Right lobe of liver (tissue), 6 donors: Measurements from ENCODE around the gene C4A. TPM values are rescaled to one million over a fixed set of nuclear protein-coding genes. Genes with fewer than 3 reads are reported as not detected.
A peak's percentile ranks its signal among the peaks of the same experiment; 100 is the strongest.
"Not testable (repeated sequence)": the region's sequence is repeated elsewhere in the genome, so short reads cannot be mapped to it uniquely, and the experiment has no call there.

ENCODE experiments used
- ATAC-seq, 4 donors: fragments of 200-7000 bp; cut with Tn5 transposase; one replicate each; pipeline ENCODE4 v1.9.1; 2020; ENCODE audit warnings: mild to moderate bottlenecking in 4 of 4, moderate library complexity in 4 of 4
- DNase-seq, 3 donors: peaks; one replicate each; pipeline ENCODE4 v3.0.0-alpha.2; 2020
- H3K27ac ChIP-seq, 3 donors: fragments of 200-600 bp; one replicate each; pipeline ENCODE4 v1.8.0; 2022
- H3K27me3 ChIP-seq, 2 donors: fragments of 200-600 bp; one replicate each; pipeline ENCODE4 v1.8.0; 2022
- H3K36me3 ChIP-seq, 4 donors: fragments of 200-600 bp; sonication (generic) in 1 of 4; one replicate each; pipeline versions ENCODE4 v1.5.1 to v1.8.0; 2017 to 2022; ENCODE audit warnings: control low read depth in 1 of 4
- H3K4me1 ChIP-seq, 4 donors: fragments of 200-600 bp; sonication (generic) in 1 of 4; one replicate each; pipeline versions ENCODE4 v1.5.1 to v1.8.0; 2017 to 2022; ENCODE audit warnings: control low read depth in 1 of 4
- H3K4me3 ChIP-seq, 3 donors: fragments of 200-600 bp; one replicate each; pipeline ENCODE4 v1.8.0; 2022
- H3K9me3 ChIP-seq, 4 donors: fragments of 200-600 bp; sonication (generic) in 1 of 4; one replicate each; pipeline versions ENCODE4 v1.5.1 to v1.8.0; 2017 to 2022; ENCODE audit warnings: control low read depth in 1 of 4
- CTCF ChIP-seq, 4 donors: fragments of 200-600 bp in 3 of 4; fragments of 450-650 bp in 1 of 4; IDR thresholded peaks; one replicate each; pipeline versions ENCODE4 v1.5.1 to v1.8.0; 2016 to 2022; ENCODE audit warnings: antibody characterized with exemption in 4 of 4, mild to moderate bottlenecking in 2 of 4
- POLR2A ChIP-seq: fragments of 450-650 bp; IDR thresholded peaks from one replicate; pipeline ENCODE4 v1.6.1; 2017; ENCODE audit warnings: antibody characterized with exemption, mild to moderate bottlenecking
- WGBS: methylation state at CpG from one replicate; pipeline ENCODE4 v1.1.6; 2018; ENCODE audit warnings: low coverage, low lambda C conversion rate; ENCODE audit not compliant: insufficient coverage; ENCODE audit errors: missing lambda C conversion rate; 5-methylcytosine and 5-hydroxymethylcytosine counted together
- intact Hi-C, 2 donors: fragments of 100-400 bp; cut with DNase I; formaldehyde crosslinking; loops; one replicate each; pipeline versions ENCODE4 v1.11.2 to v1.14.1; 2022
- total RNA-seq, 6 experiments: library from RNA; depleted of rRNA in 2 of 6; stranded (reverse); fragments of >200 nt in 2 of 6; fragmentation: NEBNext Ultra II Directional in 3 of 6; extraction: Animal tissue kit (Norgen Biotek cat#: 25700) in 3 of 6; gene quantifications; one replicate each; pipeline versions ENCODE4 v1.1.0 to v1.2.4, GENCODE V29; 2016 to 2023
- donor health status: DM: no; HTN: yes; CAD: no.
- donor health status: DM: no; HTN: no; CAD: no.
- donor health status: DM: no; HTN: no; CAD: no.
- donor health status: DM: no; HTN: yes; CAD: no.
- donor health status: DM: no; HTN: yes; CAD: no.

Gene C4A
- total RNA-seq, 6 experiments from 2014 or later = 1,495 to 2,818 (median 2,205) TPM

GRCh38 chr6:31972709-31973350 is 9.0 kb upstream of the C4A start:
- WGBS = 8% methylated on average over 9 of the region's 19 CpGs
- TF ChIP-seq CTCF (IDR thresholded peaks at IDR 0.05) (no peak), POLR2A (no peak)
- H3K4me1 ChIP-seq = peaks cover 0 to 29% (median 7%) of the 10 kb centered on the region in 4 donors
- peak overlapping the region; percentile 88 to 94 (median 90) for H3K27ac ChIP-seq
- H3K36me3 ChIP-seq = peaks cover 0 to 19% (median 4%) of the 10 kb centered on the region in 4 donors
- intact Hi-C loops = no loop called here
- DNase-seq = no peak
- ATAC-seq = no peak
- H3K27me3 ChIP-seq = no peaks in the 10 kb centered on the region
- H3K4me3 ChIP-seq = peak overlapping the region; percentile 56 to 88 (median 78)
- H3K9me3 ChIP-seq = no peaks in the 10 kb centered on the region

- H3K4me1 ChIP-seq = peaks cover 0 to 43% (median 12%) of the 10 kb centered on the region in 4 donors
- H3K27ac ChIP-seq, H3K4me3 ChIP-seq, intact Hi-C loops, H3K9me3 ChIP-seq, H3K27me3 ChIP-seq, H3K36me3 ChIP-seq, ATAC-seq: not testable (repeated sequence)
- DNase-seq = peak in 2 of 3 donors; percentile 14 to 53
- WGBS = 70% methylated on average over 2 of the region's 30 CpGs
These were observed 5.8 kb upstream of the C4A start for GRCh38 chr6:31976065-31976464.

- TF ChIP-seq CTCF (IDR thresholded peaks at IDR 0.05) (no peak), POLR2A (peak; percentile 37)
- H3K4me3 ChIP-seq = peak overlapping the region; percentile 8 to 24 (median 22)
- H3K27me3 ChIP-seq = no peaks in the 10 kb centered on the region
- ATAC-seq = peak in 1 of 4 donors; percentile 5
- 50% methylated on average over 11 of the region's 12 CpGs for WGBS
- H3K36me3 ChIP-seq = no peaks in the 10 kb centered on the region
- intact Hi-C loops = no loop called here
- DNase-seq = no peak
- peak overlapping the region; percentile 48 to 83 (median 49) for H3K27ac ChIP-seq
- no peaks in the 10 kb centered on the region for H3K9me3 ChIP-seq
- peaks cover 0 to 34% (median 10%) of the 10 kb centered on the region in 4 donors for H3K4me1 ChIP-seq
These were observed 3.9 kb upstream of the C4A start for GRCh38 chr6:31977816-31978431.

- intact Hi-C loops = no loop called here
- Histone ChIP-seq H3K27me3 (no peaks in the 10 kb centered on the region), H3K4me3 (peak overlapping the region; percentile 8 to 24 (median 22)), H3K4me1 (peaks cover 0 to 27% (median 6%) of the 10 kb centered on the region in 4 donors), H3K36me3 (no peaks in the 10 kb centered on the region), H3K9me3 (no peaks in the 10 kb centered on the region), H3K27ac (peak overlapping the region; percentile 48 to 83 (median 49))
- peak in 2 of 3 donors; percentile 56 to 61 for DNase-seq
- ATAC-seq = peak in 2 of 4 donors; percentile 4 to 9
- 52% methylated on average over 5 of the region's 5 CpGs for WGBS
- TF ChIP-seq POLR2A = no peak
These were observed 3.0 kb upstream of the C4A start for GRCh38 chr6:31978831-31979230.

GRCh38 chr6:31979238-31979898 is 2.5 kb upstream of the C4A start:
- ATAC-seq = peak; percentile 39 to 76 (median 60)
- peaks cover 0 to 27% (median 5%) of the 10 kb centered on the region in 4 donors for H3K4me1 ChIP-seq

GRCh38 chr6:31980195-31980876 is 1.5 kb upstream of the C4A start:
- H3K36me3 ChIP-seq, intact Hi-C loops, H3K27me3 ChIP-seq, H3K4me3 ChIP-seq, H3K9me3 ChIP-seq, ATAC-seq: not testable (repeated sequence)
- peak in 1 of 3 donors; percentile 43 for DNase-seq
- WGBS = 79% methylated on average over 7 of the region's 13 CpGs
- Histone ChIP-seq H3K4me1 (peaks cover 0 to 27% (median 5%) of the 10 kb centered on the region in 4 donors), H3K27ac (peak overlapping the region; percentile 58 to 83 (median 69))

More at GRCh38 chr6:31979238-31979898, 2.5 kb upstream of the C4A start:
- Histone ChIP-seq H3K27me3 (no peaks in the 10 kb centered on the region), H3K9me3 (no peaks in the 10 kb centered on the region), H3K27ac (peak overlapping the region; percentile 58 to 83 (median 69)), H3K4me3 (no peak overlapping the region), H3K36me3 (no peaks in the 10 kb centered on the region)
- TF ChIP-seq CTCF (IDR thresholded peaks at IDR 0.05) = no peak
- peak; percentile 69 for TF ChIP-seq POLR2A
- WGBS = 0% methylated on average over 2 of the region's 3 CpGs
- DNase-seq = peak; percentile 42 to 86 (median 68)
- intact Hi-C loops = no loop called here

GRCh38 chr6:31980998-31981397 is 859 bp upstream of the C4A start:
- ATAC-seq = peak; percentile 41 to 66 (median 62)

More at GRCh38 chr6:31980998-31981397, 859 bp upstream of the C4A start:
- H3K27me3 ChIP-seq, H3K9me3 ChIP-seq, H3K4me3 ChIP-seq, H3K27ac ChIP-seq, H3K36me3 ChIP-seq, DNase-seq, intact Hi-C loops: not testable (repeated sequence)
- H3K4me1 ChIP-seq = peaks cover 0 to 27% (median 5%) of the 10 kb centered on the region in 4 donors
- WGBS = no CpG with 5 or more reads among the region's 5 CpGs
